Stimulated activated CD4-positive, alpha-beta T cell treated with anti-CD3 and anti-CD28 coated beads, Interleukin-4, amount 100 ng/mL, for 1 hour (primary cell): ENCODE results near the gene PTPRD.

Source experiments
- DNase-seq: peaks from one replicate; pipeline ENCODE4 v3.0.0-alpha.2; 2020

The PTPRD gene

DNA sequence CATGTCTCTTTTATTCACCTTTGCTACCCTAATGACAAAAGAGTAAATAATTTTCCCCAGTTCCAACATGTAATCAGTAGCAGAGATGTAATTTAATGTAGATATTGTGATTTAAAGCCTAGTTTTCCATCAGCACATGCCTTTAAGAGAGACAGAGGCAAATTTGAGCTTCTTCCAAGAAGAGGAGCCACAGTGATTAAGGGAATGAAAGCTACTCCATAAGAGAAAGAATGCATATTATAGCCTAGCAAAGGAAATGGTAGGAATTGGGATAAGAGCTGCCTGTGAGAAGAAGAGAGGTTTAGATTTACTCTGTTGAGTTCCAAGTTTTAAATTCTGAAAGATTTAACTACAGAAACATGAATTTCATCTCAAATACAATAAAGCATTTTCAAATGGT, 2222.2 kb downstream of the PTPRD start:
- DNase-seq, result no peak

DNA sequence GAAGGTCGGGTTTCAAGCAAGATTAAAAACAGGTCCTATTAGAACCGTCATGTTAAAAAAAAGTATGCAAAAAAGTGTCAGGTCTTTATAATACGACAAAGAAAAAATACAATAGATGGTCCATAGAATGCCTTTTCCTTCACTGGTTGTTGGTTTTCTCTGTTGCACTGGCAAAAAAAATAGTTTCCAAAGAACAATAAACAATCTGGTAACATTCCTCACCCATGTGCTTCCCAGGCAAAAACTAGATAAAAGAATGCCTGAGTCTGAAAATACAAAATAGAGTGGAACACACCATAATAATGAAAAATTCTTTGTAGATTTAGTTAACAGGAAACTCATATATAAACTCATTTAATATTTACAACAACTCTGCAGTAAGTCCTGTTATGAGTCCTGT, 2223.3 kb downstream of the PTPRD start:
- DNase-seq, result no peak

DNA sequence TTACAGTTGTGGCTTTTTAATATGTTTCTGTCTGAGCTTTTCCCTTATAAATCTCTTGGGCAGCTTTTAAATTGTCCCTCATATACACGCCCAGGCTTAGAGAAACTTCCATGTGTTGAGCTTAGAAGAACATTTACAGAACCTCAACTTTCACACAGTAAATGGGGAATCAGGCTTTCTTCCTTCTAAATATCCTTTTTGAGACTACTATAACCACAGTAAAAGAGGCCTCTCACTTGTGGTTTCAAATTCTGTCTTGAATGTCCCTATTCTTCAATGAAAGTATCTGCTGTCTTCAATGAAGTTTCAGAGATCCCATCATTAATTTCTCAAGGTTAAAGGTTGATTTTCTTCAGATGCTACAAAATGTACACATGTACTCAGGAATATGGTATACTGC, 2224.7 kb downstream of the PTPRD start:
- DNase-seq, result no peak

DNA sequence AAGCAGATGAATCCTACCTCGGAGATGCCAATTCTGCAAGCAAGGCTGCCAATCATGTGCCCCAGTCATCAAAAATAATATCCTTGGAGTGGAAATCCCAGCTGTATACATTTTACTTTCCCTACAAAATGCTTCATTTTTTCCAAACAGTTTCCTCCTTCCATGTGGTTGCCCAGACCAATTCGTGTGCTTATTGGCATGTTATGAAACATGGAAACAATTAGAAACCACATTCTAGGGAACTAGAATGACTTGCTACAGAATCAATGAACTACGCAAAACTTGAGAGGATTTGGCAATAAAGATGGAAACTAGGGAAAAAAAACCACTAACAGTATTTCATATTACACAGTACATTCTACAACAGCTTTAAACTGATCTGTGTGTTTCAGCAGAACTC, 2228.7 kb downstream of the PTPRD start:
- DNase-seq, result no peak

DNA sequence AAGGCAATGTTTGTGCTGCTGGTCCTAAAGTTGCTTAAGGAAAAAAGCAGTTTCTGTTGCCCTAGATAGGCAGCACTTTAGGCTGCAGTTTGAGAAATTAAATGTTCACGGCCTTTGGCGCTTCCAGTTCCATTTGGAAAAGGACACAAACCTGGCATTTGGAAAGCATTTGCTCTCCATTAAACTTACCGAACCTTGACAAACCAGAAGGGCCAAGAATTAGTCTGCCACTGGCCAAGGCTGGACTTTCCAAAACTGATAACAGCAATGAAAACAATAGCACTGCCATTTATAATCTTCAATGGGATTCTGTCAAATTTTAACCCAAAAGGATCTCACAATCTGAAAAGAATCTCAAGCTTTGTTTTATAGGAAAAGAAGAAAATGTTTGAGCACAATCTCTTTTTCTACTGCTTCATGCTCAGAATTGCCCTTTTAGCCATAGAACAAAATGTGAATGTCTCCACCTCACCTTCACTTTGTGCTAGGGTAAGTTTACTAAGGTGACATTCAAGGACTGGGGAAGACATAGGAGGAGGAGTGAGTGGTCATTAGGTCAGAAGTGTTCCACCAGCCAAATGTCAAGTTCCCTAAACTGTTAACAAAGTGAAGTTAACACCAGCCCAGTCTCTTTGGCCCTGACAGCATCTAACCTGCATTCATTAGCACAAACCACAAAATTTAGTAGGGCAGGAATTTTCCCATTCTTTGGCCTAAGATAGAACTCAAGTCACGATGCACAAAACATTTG, 2229.8 kb downstream of the PTPRD start:
- no peak for DNase-seq

DNA sequence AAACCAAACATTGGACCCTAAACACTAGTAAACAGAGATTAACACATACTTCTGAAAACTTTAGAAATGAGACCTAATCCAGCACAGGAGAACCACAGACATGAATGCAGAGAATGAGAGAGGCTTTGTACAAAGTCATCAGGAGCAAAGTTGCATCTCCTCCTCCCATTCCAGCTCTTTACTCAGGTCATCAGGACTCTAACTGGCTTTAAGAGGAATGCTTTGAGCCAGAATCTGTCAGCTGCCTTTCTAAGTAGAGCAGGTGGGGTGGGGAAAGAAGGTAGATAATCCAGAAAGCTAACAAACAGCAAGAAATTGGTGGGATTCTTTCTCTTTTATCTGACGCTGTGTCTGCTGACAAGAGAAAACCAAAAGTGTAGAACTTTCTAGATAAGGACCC, 2230.5 kb downstream of the PTPRD start:
- no peak for DNase-seq

DNA sequence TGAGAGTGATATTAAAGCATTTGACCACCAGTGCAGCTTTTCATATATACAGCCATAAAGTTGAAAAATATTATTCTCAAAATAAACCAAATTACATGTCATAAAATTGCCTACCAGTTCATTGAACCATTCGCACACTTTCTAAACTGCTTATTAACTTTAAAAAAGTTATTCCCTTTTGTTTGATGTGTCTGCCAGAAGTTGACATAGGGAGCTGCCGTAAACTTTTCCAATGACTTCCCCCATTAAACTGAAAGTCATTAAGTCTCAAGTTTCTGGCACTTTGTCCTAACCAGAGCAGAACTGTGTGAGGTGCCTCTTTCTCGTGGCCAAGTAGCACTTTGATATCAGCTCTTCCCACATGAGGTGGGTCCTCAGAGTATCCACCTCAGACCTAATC, 2231.2 kb downstream of the PTPRD start:
- DNase-seq, result no peak

DNA sequence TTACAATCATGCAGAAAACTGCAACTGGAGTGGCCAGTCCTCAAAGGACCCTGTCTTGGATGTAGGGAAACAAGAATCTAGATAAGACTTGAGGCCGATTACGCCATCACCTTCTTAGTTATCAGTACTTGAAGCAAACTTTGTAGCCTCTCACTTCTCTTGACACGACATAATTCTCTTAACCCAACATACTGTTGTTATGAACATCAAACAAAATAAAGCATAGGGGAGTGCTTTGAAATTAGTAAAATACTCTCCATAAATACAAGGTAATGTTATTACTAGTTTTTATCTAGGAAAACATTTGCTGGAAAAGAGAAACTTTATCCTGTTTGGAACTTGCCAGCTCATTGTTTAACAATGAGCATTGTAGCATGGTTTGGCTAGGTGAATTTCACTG, 2238.3 kb downstream of the PTPRD start:
- no peak for DNase-seq

DNA sequence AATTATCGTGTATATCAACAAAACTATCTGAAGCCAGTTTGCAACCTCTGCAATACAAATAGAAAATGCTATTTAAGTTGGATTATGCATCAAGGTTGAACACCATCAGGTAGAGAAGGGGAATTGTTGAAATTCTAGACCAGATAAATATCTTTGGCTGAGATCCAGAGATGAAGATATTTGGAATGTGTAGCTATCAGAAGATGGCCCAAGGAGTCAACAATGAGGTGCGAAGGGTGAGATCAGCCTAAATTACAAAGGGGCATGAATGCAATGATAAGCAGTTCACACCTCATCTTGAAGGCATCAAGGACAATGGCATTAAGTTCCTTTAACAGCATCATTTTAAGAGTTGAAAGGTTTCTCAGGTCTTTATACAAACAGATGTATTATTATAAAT, 2241.1 kb downstream of the PTPRD start:
- no peak for DNase-seq

DNA sequence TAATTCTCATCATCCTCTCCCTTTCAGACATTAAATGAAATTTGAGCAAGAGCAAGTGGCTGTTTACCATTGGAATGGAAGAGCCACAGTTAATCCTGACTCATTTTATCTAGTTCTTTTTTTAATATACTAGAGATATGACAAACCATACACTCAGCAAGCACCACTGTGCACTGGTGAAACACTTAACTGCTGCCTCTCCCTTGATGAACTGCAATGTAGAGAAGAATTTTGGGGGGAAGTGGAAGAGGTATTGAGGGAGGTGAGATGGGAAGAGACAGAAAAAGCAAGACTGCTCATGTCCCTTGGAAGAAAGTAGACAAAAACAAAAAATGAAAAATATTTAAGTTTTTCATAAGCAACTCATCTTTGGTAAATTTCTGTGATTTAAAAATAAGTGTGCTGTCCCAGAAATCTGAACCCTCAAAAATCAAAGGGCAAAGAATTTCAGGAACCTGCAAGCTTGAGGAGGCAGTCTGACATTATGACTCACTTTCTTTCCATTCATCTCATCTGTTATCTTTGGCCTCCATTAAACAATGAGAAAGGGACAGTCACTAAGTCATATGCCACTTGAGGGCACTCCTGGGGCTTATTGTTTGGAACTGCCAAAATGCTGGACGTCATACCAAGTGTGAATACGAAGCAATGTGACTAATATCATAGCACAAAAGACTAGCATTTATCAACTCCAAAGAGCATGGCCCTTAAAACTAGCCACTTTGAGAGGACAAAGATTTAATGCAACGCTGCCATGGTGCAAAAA, 2246.5 kb downstream of the PTPRD start:
- no peak for DNase-seq

DNA sequence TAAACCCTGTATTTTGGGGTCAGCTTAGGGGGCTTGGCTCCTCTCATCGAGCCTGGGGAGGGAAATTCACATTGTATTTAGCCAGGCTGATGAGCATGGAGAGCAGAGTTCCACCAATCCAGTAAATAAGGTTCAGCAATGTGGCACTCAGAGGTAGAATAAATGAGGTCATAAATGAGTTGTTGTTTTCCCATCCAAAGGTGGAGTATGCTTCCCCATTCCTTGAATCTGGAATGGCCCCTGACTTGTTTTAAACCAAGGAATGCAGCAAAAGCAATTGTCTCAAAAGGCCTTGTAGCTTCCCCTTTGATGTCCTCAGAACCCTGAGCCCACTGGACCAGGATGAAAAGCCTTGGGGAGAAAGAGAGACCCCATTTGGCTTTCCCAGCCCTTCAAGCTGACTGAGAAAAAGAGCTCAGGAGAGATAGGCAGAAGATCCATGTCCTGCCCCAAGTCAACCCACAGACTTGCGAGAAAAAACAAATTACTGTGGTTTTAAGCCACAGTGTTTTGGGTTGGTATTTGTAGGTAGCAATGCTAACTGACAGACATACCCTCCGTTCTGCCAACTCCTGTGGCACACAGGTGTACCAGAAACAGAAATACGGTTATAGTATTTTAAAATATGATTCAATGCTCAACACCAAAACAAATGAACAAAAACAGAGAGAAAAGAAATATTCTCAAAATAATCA, 2247.2 kb downstream of the PTPRD start:
- DNase-seq, result no peak

DNA sequence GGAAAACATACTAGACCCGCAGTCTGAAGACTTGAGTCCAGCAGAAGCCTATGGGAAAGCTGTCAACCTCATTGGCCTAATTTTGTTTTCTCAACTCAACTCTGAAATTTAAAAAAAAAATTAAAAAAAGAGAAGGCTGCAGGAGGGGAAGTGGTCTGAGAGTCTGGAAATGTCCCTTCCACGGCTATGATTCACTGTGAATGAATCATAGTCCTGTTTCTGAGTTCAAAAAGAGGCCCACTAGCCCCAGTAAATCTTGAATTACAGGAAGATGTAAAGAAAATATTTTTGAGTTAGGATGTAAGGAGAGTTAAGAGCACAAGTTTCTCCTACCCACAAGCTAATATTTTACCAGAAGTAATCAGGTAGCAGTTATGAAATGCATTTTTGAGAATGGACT, 2247.8 kb downstream of the PTPRD start:
- DNase-seq, result no peak

DNA sequence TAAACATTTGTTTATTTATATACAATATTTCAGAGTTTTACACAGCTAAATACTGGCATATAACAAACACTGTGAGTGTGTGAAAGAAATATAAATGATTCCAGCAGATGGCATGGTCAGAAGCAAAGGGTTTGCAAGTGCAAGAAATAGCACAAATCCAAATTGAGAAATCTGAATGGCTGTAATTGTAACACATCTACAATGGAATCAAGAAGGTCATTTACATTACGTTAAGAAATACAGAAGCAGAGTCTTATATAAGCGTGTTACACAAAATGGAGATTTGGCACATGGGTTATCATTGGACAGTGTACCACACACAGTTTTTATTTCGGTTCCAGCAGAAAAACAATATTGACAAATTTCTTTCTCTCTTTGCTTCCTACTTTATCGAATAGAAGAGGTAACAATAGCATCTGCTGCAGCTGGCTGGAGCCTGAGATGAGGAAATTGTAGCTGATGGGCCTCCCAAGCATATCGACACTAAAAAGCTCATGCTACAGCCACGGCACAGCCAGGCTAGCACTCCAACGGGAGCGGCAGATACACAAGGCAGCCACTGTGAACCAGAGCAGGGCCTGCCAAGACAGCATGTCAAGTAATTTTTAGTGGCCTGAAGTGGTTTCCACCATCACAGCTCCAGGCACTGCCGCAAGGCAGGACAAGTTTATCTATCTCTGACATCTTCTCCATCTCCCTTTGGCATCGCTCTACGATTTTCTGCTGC, 2248.6 kb downstream of the PTPRD start:
- DNase-seq, result no peak

DNA sequence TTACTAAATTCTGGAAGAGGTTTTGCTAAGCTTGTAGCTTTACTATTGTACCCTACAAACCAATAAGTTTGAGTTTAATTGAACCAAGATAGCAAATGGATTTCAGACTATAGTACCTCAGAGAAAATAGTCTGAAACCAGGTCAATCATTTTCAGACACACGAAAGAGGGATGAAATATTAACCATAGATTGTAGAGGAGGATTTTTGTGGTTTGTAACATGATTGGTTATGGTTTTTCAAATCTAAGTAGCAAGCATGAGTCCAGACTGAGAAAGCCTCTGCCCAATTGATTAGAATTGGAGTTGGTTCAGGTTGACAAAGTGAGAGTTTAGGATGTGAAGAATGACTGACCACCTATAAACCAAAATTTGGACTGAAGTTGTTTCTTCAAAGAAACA, 2250.6 kb downstream of the PTPRD start:
- DNase-seq, result no peak

DNA sequence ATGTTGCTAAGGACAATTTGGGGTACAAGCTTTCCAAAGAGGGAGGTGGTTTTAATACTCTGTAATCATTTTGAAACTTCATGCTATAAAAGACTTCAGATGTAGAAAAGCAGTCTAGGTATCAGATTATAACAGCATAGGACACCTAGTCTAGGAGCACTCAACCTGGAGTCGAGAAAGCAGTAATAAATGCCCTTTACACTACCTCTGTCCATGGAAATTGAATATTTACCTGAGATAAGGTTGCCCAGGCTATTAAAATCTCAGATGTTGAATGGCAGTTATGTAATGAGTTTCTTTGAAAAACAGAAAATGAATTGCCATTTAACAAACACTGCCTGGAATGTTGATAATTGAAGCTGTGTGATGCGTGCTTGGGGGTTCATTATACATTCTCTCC, 2251.4 kb downstream of the PTPRD start:
- no peak for DNase-seq

DNA sequence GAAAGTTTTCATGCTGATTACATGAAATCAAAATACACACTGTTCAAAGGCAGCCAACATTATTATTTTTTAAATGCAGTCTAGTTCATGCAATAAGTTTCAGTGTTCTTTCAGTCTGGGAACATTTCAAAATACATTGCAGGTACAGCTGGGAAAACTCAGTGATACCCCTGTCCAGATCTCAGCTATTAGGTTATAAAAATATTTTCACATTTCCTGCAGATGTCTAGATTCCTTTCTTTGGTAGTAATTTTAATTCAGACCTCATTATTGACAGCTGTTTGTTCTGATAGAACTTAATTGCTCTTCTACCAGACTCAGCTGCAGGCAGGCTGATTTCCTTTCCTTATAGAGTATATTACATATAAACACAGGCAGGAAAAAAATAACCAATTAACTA, 2256.4 kb downstream of the PTPRD start:
- DNase-seq, result no peak

DNA sequence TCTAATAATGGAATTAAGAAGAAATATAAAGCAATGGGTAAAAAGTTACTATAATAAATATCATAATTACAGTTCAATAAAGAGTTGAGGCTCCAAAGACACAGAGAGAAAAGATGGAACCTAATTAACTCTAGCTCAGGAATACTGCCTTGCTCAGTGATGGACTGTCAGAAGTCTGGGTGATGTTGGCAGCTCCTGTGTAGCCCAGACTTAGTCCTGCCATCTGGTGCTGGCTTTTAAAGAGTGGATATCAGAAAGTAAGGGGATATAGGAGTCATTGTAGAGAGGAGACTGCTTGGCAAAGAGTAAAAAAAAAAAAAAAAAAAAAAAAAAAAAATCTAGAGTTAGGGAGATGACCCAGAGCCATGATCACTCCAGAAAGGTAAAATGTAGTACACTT, 2261.4 kb downstream of the PTPRD start:
- DNase-seq, result no peak

DNA sequence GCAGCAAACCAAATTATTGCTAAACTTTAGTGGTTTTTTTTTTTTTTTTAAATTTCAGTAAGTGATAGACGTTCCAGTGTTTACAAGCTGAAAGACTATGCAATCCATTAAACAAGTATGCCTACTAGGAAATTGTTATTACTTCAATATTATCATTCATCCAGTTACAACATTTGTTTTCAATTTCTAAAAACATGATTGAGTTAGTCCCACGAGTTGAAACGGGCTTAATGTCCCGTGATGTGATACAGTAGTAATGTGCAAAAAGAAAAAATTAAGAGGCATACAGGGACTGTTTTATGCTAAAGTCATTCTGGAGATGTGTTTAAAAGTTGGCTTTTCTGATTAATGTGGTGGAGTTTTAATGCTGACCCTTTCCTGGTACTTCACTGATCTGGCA, 2262.9 kb downstream of the PTPRD start:
- no peak for DNase-seq

DNA sequence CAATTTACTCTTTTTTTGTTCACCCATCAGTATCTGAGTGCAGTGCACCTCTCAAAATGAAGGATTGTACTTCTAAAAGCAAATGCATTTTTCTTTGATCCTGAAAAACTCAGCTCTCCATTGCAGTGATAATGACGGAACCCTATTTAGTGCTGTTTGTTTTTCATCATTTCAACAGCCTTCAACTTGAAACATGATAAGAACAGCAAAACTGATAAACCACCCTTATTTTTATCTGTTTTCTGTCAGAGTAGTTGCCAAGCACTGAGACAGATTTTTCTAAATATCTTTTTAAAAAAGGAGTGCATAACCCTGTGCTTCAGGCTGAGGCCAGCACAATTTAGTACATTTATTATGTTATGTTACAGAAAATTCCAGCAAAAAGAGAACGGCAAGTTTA, 2263.4 kb downstream of the PTPRD start:
- no peak for DNase-seq

DNA sequence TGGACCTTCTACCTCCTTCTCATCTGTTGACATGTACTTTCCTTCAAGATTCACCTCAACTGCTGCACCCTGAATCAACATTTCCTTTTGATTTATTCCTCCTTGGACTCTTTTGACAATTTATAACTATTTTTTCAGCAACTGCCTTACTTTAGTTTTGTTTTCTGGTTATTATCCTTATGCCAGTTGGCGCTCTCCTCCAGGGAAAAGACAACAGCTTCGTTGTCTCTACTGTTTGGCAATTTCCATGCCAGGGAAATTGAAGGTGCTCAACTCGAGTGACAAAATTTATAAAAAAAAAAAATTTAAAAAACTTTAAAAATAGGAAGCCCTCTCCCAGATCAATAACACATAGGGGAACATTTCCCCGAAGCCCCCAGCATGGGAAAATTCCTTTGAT, 2264.0 kb downstream of the PTPRD start:
- no peak for DNase-seq

DNA sequence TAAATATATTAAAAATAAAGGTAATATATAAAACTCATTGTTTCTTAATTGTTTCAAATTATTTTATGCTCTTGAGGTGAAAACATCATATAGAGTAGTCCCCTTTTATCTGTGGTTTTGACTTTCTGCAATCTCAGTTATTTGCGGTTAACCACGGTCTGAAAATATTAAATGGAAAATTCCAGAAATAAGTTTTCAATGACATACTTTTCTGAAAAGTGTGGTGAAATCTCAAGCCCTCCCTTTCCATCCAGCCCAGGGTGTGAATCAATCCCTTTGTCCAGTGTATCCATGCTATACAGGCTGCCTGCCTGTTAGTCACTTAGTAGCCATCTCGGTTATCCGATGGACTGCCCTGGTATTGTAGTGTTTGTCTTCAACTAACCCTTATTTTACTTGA, 2266.5 kb downstream of the PTPRD start:
- DNase-seq, result no peak

DNA sequence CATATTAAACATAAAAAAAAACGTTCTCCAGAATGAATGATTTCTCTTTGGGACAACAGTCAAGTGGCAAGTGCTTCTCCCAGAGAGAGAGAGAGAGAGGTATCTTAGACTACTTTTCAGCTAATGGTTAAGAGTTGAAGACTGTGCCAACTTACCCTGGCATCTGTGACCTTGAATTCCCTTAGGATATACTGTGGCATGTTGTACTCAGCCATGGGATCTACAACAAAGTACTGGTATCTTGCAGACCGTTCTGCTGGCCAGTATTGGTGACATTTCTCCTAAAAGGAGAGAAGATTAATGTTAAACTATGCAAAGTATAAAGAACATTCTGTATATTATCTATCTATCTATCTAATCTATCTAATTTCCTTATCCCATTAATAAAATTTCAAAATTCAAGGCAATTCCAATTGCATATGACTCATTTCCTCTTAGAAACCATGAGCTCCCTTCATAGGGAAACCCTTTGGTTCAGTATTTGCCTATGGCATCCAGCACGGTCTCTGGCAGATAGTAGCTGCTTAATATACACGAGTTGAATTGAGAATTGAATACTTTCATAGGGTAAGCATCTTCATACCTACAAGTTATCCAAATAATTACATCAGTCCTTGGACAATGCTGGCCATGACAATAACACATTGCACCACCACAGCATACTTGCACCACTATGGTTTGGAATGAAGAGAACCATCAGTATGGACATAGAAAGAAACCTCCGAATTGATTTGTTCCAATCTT, 2273.9 kb downstream of the PTPRD start:
- no peak for DNase-seq
